ENCODE results near the gene ASTN2. TPM values are rescaled to one million over a fixed set of nuclear protein-coding genes. Genes with fewer than 3 reads are reported as not detected.

ASTN2 gene
- total and polyA plus RNA-seq, 9 of the 15 experiments (the other 6 are each of a cell fraction or from before 2014, with no cell fraction given), result 0.56 to 3.5 (median 1.9) TPM

DNA sequence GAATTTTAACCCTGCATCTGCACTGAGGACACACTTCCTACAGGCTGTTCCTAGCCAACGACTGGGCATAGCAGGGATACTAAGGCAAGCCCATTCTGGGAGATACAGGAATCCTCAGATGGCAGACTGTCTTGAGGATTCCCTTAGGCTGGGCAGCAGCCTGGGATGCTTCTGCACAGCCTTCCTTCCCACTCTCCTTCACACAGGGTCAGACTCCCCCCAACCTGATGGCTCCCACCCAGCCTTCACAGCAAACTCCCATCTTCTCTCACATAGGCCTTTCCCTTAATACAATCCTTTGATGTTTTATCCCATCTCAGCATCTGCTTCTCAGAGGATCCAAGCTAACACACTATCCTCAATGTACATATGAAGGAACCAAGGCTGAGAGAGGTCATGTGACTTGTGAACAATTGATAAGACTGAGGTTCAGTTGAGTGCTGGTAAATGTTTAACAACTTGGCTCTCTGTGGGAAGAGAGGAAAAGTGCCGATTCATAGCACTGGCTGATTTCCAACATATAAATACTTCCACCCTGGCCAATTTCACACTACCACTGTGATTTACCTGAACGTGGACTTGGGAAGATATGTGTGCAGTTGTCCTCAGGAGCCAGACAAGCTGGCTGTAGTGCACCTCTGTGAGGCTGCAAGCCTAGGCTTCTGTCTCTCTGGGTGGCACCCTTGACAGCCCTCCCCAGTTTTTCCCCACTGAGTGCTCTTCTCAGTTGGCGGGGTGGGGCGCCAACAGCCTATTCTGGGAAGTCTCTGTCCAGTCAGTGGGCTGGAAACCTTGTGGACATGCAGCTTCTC is 848.0 kb downstream of the ASTN2 start (continued):
- TF ChIP-seq ZNF354B (CRISPR knock-in tag; IDR thresholded peaks at IDR 0.05) (no peak), RBBP5 (IDR thresholded peaks at IDR 0.05; ENCODE audit: borderline replicate concordance, insufficient read depth, low read length, poor library complexity, severe bottlenecking) (no peak), CTBP1 (IDR thresholded peaks at IDR 0.05; ENCODE audit: borderline replicate concordance) (0 out of 2 replicates have a peak, but pooled peaks have one; percentile 22), RAD51 (IDR thresholded peaks at IDR 0.05; ENCODE audit: borderline replicate concordance, low read depth) (peak; percentile 79), LEF1 (IDR thresholded peaks at IDR 0.05) (peak; percentile 41; the same call in 1 of the 2 replicates), BHLHE40 (IDR thresholded peaks at IDR 0.05; ENCODE audit: low read length) (peak; percentile 39; the same call in 1 of the 2 replicates), NR3C1 (CRISPR knock-in tag; IDR thresholded peaks at IDR 0.05) (no peak), C11orf30 (IDR thresholded peaks at IDR 0.05; ENCODE audit: low read depth) (peak; percentile 62; the same call in 1 of the 2 replicates), ARID1B (IDR thresholded peaks at IDR 0.05) (peak; percentile 21; the same call in 1 of the 2 replicates), FOXA3 (CRISPR knock-in tag; conservative IDR thresholded peaks at IDR 0.05 in 1 of 2, IDR thresholded peaks at IDR 0.05 in 1 of 2) (0 out of 4 replicates have a peak, but pooled peaks of 1 of the 2 experiments have one; percentile 39), NFIC (IDR thresholded peaks at IDR 0.05) (peak; percentile 66), NFE2 (IDR thresholded peaks at IDR 0.05; ENCODE audit: low read depth) (peak; percentile 73)
- TF ChIP-seq, protein P1, sequence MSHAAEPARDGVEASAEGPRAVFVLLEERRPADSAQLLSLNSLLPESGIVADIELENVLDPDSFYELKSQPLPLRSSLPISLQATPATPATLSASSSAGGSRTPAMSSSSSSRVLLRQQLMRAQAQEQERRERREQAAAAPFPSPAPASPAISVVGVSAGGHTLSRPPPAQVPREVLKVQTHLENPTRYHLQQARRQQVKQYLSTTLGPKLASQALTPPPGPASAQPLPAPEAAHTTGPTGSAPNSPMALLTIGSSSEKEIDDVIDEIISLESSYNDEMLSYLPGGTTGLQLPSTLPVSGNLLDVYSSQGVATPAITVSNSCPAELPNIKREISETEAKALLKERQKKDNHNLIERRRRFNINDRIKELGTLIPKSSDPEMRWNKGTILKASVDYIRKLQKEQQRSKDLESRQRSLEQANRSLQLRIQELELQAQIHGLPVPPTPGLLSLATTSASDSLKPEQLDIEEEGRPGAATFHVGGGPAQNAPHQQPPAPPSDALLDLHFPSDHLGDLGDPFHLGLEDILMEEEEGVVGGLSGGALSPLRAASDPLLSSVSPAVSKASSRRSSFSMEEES (CRISPR knock-in tag; IDR thresholded peaks at IDR 0.05), result peak; percentile 98
- TF ChIP-seq, protein P2, sequence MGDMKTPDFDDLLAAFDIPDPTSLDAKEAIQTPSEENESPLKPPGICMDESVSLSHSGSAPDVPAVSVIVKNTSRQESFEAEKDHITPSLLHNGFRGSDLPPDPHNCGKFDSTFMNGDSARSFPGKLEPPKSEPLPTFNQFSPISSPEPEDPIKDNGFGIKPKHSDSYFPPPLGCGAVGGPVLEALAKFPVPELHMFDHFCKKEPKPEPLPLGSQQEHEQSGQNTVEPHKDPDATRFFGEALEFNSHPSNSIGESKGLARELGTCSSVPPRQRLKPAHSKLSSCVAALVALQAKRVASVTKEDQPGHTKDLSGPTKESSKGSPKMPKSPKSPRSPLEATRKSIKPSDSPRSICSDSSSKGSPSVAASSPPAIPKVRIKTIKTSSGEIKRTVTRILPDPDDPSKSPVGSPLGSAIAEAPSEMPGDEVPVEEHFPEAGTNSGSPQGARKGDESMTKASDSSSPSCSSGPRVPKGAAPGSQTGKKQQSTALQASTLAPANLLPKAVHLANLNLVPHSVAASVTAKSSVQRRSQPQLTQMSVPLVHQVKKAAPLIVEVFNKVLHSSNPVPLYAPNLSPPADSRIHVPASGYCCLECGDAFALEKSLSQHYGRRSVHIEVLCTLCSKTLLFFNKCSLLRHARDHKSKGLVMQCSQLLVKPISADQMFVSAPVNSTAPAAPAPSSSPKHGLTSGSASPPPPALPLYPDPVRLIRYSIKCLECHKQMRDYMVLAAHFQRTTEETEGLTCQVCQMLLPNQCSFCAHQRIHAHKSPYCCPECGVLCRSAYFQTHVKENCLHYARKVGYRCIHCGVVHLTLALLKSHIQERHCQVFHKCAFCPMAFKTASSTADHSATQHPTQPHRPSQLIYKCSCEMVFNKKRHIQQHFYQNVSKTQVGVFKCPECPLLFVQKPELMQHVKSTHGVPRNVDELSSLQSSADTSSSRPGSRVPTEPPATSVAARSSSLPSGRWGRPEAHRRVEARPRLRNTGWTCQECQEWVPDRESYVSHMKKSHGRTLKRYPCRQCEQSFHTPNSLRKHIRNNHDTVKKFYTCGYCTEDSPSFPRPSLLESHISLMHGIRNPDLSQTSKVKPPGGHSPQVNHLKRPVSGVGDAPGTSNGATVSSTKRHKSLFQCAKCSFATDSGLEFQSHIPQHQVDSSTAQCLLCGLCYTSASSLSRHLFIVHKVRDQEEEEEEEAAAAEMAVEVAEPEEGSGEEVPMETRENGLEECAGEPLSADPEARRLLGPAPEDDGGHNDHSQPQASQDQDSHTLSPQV (IDR thresholded peaks at IDR 0.05), result no peak
- TF ChIP-seq, protein P3, sequence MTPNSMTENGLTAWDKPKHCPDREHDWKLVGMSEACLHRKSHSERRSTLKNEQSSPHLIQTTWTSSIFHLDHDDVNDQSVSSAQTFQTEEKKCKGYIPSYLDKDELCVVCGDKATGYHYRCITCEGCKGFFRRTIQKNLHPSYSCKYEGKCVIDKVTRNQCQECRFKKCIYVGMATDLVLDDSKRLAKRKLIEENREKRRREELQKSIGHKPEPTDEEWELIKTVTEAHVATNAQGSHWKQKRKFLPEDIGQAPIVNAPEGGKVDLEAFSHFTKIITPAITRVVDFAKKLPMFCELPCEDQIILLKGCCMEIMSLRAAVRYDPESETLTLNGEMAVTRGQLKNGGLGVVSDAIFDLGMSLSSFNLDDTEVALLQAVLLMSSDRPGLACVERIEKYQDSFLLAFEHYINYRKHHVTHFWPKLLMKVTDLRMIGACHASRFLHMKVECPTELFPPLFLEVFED (CRISPR knock-in tag; conservative IDR thresholded peaks at IDR 0.05), result 0 out of 2 replicates have a peak, but pooled peaks have one; percentile 53

Measured in K562 (cell line).